Stimulated activated naive CD8-positive, alpha-beta T cell treated with anti-CD3 and anti-CD28 coated beads, Interleukin-15, Interleukin-2, amounts not matched to agents 100 ng/mL and 50 ng/mL, for 24 hours (primary cell): ENCODE results near the gene ATXN10.
"Not testable (repeated sequence)": the region's sequence is repeated elsewhere in the genome, so short reads cannot be mapped to it uniquely, and the experiment has no call there.

Experiments
- H3K27ac Mint-ChIP-seq: one replicate; pipeline ENCODE4 v1.8.0; 2021; ENCODE audit warnings: mild to moderate bottlenecking, mixed read lengths
- H3K27me3 Mint-ChIP-seq: one replicate; pipeline ENCODE4 v1.8.0; 2021; ENCODE audit warnings: mixed read lengths
- H3K36me3 Mint-ChIP-seq: one replicate; pipeline ENCODE4 v1.8.0; 2021; ENCODE audit warnings: low read depth, mixed read lengths
- H3K4me1 Mint-ChIP-seq: one replicate; pipeline ENCODE4 v1.8.0; 2021; ENCODE audit warnings: low read depth, mixed read lengths
- H3K4me3 Mint-ChIP-seq: one replicate; pipeline ENCODE4 v1.8.0; 2021; ENCODE audit warnings: mild to moderate bottlenecking, mixed read lengths
- H3K9me3 Mint-ChIP-seq: one replicate; pipeline ENCODE4 v1.8.0; 2021; ENCODE audit warnings: mixed read lengths

The ATXN10 gene

GRCh38 chr22:45703758-45704157 lies 32.1 kb downstream of the ATXN10 start:
- peaks cover 15% of the 10 kb centered on the region for H3K4me1 Mint-ChIP-seq
- no peaks in the 10 kb centered on the region for H3K9me3 Mint-ChIP-seq
- peaks cover 84% of the 10 kb centered on the region for H3K36me3 Mint-ChIP-seq
- H3K27me3 Mint-ChIP-seq = no peaks in the 10 kb centered on the region
- no peak overlapping the region for H3K27ac Mint-ChIP-seq
- H3K4me3 Mint-ChIP-seq = no peak overlapping the region

DNA sequence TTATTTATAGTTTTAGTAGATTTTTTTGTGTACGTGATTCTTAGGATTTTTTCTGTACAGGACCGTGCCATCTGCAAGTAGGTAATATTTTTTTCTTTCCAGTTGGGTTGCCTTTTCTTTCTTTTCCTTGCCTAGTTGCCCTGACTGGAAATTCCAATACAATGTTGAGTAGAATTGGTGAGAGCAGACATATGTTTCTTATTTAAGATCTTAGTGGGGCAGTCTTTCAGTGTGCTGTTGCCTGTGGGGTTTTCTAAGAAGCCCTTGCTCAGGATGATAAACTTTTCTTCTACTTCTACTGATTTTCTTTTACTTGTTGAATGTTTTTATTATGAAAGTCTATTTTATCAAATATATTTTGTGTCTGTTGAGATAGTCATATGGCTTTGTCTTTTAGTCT lies 33.0 kb downstream of the ATXN10 start:
- peak overlapping the region; percentile 8 for H3K27ac Mint-ChIP-seq
- no peaks in the 10 kb centered on the region for H3K9me3 Mint-ChIP-seq
- H3K27me3 Mint-ChIP-seq = no peaks in the 10 kb centered on the region
- peaks cover 92% of the 10 kb centered on the region for H3K36me3 Mint-ChIP-seq
- peaks cover 24% of the 10 kb centered on the region for H3K4me1 Mint-ChIP-seq
- H3K4me3 Mint-ChIP-seq = no peak overlapping the region

DNA sequence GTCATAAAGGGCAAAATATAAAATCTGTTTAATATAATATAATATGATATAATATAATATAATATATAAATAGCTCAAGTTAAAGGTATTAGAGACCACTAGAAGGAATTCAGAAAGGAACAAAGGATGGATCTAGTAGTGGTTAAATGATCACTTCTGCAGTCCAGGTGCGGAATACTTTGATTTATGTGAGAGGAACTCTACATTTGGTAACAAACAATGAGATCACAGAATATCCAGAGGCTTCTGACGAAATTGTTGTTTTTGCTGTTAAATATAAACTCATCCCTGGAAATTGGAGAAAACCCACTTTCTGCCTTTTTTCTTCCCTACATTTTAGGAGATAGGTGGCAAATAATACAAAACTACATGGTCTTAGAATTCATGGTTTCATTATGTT lies 36.0 kb downstream of the ATXN10 start:
- Mint-ChIP-seq H3K4me1 (peaks cover 32% of the 10 kb centered on the region), H3K9me3 (no peaks in the 10 kb centered on the region), H3K4me3 (no peak overlapping the region), H3K27me3 (no peaks in the 10 kb centered on the region), H3K27ac (no peak overlapping the region), H3K36me3 (peaks cover 80% of the 10 kb centered on the region)

DNA sequence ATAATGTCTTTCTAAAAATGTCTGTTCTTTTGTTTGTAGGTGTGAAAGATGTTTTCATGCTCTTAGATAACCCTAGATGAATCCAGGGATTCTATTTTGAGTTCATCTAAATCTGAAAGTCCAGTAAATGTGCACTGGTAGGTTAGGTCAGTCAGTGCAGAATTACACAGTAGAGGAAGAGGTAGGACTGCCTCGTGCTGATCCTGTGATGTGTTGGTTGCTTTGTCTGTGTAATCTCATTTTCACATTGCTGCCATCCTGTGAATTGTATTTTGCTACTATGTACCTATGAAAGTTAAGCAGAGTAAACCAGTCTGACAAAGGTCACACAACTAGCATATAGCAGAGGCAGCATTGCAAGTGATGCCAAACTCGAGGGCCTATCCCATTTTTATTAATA lies 36.5 kb downstream of the ATXN10 start:
- no peak overlapping the region for H3K27ac Mint-ChIP-seq

GRCh38 chr22:45709060-45709739 lies 37.6 kb downstream of the ATXN10 start:
- Mint-ChIP-seq H3K9me3 (no peaks in the 10 kb centered on the region), H3K27me3 (no peaks in the 10 kb centered on the region), H3K36me3 (peaks cover 76% of the 10 kb centered on the region), H3K4me1 (peaks cover 32% of the 10 kb centered on the region), H3K27ac (peak overlapping the region; percentile 36), H3K4me3 (no peak overlapping the region)

More for the DNA sequence above, 36.5 kb downstream of the ATXN10 start:
- Mint-ChIP-seq H3K27me3 (no peaks in the 10 kb centered on the region), H3K4me1 (peaks cover 32% of the 10 kb centered on the region), H3K36me3 (peaks cover 78% of the 10 kb centered on the region), H3K4me3 (no peak overlapping the region), H3K9me3 (no peaks in the 10 kb centered on the region)

DNA sequence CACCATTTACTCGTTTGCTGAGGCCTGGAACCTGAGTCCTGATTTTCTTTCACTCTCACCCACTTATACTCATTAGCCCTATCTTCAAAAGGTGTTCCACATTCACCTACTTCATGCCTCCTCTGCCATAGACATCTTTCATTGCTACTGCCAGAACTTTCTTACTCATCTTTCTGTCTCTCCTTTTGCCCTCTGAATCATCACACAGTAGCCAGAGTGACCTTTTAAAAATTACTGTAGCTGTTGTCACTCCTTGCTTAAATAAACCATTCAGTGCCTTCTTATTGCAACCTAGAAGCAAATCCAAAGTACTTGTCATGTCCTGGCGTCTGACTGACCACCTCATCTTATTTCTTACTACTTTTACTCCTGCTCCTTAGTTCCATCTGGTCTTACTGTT lies 38.2 kb downstream of the ATXN10 start:
- Mint-ChIP-seq H3K27ac (peak overlapping the region; percentile 36), H3K36me3 (peaks cover 72% of the 10 kb centered on the region), H3K4me1 (peaks cover 32% of the 10 kb centered on the region), H3K4me3 (no peak overlapping the region), H3K9me3 (no peaks in the 10 kb centered on the region), H3K27me3 (no peaks in the 10 kb centered on the region)

DNA sequence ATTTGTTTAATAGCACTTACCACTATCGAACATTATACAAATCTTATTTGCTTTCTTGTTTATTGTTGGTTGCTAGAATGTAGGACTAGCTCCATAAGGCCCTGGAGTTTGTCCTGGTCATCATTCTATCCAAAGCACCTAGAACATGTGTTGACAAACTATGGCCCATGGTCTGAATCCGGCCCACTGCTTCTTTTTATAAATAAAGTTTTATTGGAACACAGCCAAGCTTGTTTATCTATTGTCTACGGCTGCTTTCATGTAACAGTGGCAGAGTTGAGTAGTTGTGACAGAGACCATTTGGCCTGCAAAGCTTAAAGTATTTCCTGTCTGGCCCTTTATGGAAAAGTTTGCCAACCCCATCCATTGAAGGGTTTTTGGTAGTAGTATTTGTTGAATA lies 38.8 kb downstream of the ATXN10 start:
- no peak overlapping the region for H3K27ac Mint-ChIP-seq
- H3K36me3 Mint-ChIP-seq = peaks cover 72% of the 10 kb centered on the region
- no peak overlapping the region for H3K4me3 Mint-ChIP-seq
- H3K4me1 Mint-ChIP-seq = peaks cover 32% of the 10 kb centered on the region
- no peaks in the 10 kb centered on the region for H3K9me3 Mint-ChIP-seq
- no peaks in the 10 kb centered on the region for H3K27me3 Mint-ChIP-seq

GRCh38 chr22:45714390-45714789 lies 42.8 kb downstream of the ATXN10 start:
- peaks cover 42% of the 10 kb centered on the region for H3K36me3 Mint-ChIP-seq
- H3K4me3 Mint-ChIP-seq, H3K27me3 Mint-ChIP-seq, H3K27ac Mint-ChIP-seq, H3K9me3 Mint-ChIP-seq: not testable (repeated sequence)
- H3K4me1 Mint-ChIP-seq = peaks cover 10% of the 10 kb centered on the region

- Mint-ChIP-seq H3K9me3 (no peaks in the 10 kb centered on the region), H3K36me3 (peaks cover 53% of the 10 kb centered on the region), H3K27ac (no peak overlapping the region), H3K4me3 (no peak overlapping the region), H3K27me3 (no peaks in the 10 kb centered on the region), H3K4me1 (peaks cover 8% of the 10 kb centered on the region)
These were observed 46.2 kb downstream of the ATXN10 start for GRCh38 chr22:45717789-45718188.

GRCh38 chr22:45718391-45718790 lies 46.8 kb downstream of the ATXN10 start:
- H3K27ac Mint-ChIP-seq = no peak overlapping the region
- peaks cover 48% of the 10 kb centered on the region for H3K36me3 Mint-ChIP-seq
- H3K27me3 Mint-ChIP-seq = no peaks in the 10 kb centered on the region
- H3K4me1 Mint-ChIP-seq = peaks cover 8% of the 10 kb centered on the region
- H3K4me3 Mint-ChIP-seq = no peak overlapping the region
- H3K9me3 Mint-ChIP-seq = no peaks in the 10 kb centered on the region

- no peak overlapping the region for H3K4me3 Mint-ChIP-seq
- peaks cover 43% of the 10 kb centered on the region for H3K36me3 Mint-ChIP-seq
- H3K27me3 Mint-ChIP-seq = no peaks in the 10 kb centered on the region
- no peaks in the 10 kb centered on the region for H3K9me3 Mint-ChIP-seq
- no peak overlapping the region for H3K27ac Mint-ChIP-seq
- H3K4me1 Mint-ChIP-seq = peaks cover 29% of the 10 kb centered on the region
These were observed 49.3 kb downstream of the ATXN10 start for GRCh38 chr22:45720839-45721378.

- no peak overlapping the region for H3K27ac Mint-ChIP-seq
- no peaks in the 10 kb centered on the region for H3K9me3 Mint-ChIP-seq
- no peaks in the 10 kb centered on the region for H3K27me3 Mint-ChIP-seq
- peaks cover 38% of the 10 kb centered on the region for H3K4me1 Mint-ChIP-seq
- H3K36me3 Mint-ChIP-seq = peaks cover 46% of the 10 kb centered on the region
- H3K4me3 Mint-ChIP-seq = no peak overlapping the region
These were observed 50.4 kb downstream of the ATXN10 start for GRCh38 chr22:45722006-45722405.

GRCh38 chr22:45726081-45726480 lies 54.4 kb downstream of the ATXN10 start:
- Mint-ChIP-seq H3K9me3 (no peaks in the 10 kb centered on the region), H3K4me1 (peaks cover 42% of the 10 kb centered on the region), H3K36me3 (peaks cover 49% of the 10 kb centered on the region), H3K4me3 (no peak overlapping the region), H3K27me3 (no peaks in the 10 kb centered on the region), H3K27ac (no peak overlapping the region)

- Mint-ChIP-seq H3K36me3 (peaks cover 42% of the 10 kb centered on the region), H3K27ac (no peak overlapping the region), H3K4me3 (no peak overlapping the region), H3K4me1 (peaks cover 14% of the 10 kb centered on the region), H3K27me3 (no peaks in the 10 kb centered on the region), H3K9me3 (no peaks in the 10 kb centered on the region)
These were observed 59.6 kb downstream of the ATXN10 start for GRCh38 chr22:45731041-45731797.

DNA sequence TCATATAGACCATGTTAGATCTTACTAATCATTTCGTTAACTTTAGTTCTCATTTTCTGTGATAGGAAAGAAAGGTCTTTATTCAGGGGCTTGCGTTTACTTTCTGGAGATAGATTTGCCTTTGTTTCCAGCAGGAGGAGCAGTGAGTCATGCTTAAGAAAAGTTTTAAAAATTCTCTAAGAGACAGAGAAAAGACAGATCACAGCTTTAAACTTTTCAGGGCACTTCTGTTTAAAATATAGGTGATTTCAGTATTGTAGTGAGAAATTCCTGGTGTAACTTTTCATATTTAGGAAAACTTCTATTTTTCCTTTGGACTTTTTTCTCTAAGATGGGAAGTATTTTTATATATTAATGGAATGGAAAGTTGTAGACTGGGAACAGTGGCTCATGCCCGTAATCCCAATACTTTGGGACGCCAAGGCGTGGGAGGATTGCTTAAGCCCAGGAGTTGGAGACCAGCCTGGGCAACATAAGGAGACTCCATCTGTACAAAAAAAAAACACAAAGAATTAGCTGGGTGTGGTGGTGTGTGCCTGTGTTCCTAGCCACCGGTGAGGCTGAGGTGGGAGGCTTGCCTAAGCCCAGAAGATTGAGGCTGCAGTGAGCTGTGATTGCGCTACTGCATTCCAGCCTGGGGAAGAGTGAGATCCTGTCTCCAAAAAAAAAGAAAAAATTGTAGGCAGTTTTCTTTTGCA lies 60.3 kb downstream of the ATXN10 start:
- Mint-ChIP-seq H3K9me3 (no peaks in the 10 kb centered on the region), H3K27me3 (no peaks in the 10 kb centered on the region), H3K4me1 (peaks cover 9% of the 10 kb centered on the region), H3K36me3 (peaks cover 49% of the 10 kb centered on the region), H3K4me3 (no peak overlapping the region), H3K27ac (no peak overlapping the region)
